Esophagus muscularis mucosa (tissue), 4 donors: ENCODE measurements around the gene CD300LF. TPM values are rescaled to one million over a fixed set of nuclear protein-coding genes. Genes with fewer than 3 reads are reported as not detected.

Experiments used
- DNase-seq: peaks from one replicate; pipeline ENCODE4 v3.0.0-alpha.2; 2017; ENCODE audit errors: extremely low spot score
- H3K27ac ChIP-seq, 4 donors: fragments of 200-600 bp; sonication (generic); replicated peaks in 1 of 4; 1 replicate in 3 of 4; 2 replicates in 1 of 4; pipeline ENCODE4 v1.5.1; 2016 to 2019; ENCODE audit warnings: mild to moderate bottlenecking in 1 of 4
- H3K27me3 ChIP-seq, 4 donors: fragments of 200-600 bp; sonication (generic); one replicate each; pipeline versions ENCODE4 v1.5.1 to v1.6.0; 2016 to 2019
- H3K36me3 ChIP-seq, 4 donors: fragments of 200-600 bp; sonication (generic); one replicate each; pipeline ENCODE4 v1.5.1; 2016 to 2019
- H3K4me1 ChIP-seq, 4 donors: fragments of 200-600 bp; sonication (generic); one replicate each; pipeline ENCODE4 v1.5.1; 2016 to 2019
- H3K4me3 ChIP-seq, 4 donors: fragments of 200-600 bp; sonication (generic); 1 replicate in 2 of 4; 2 replicates in 2 of 4; pipeline ENCODE4 v1.5.1; 2016 to 2019; ENCODE audit warnings: mild to moderate bottlenecking in 4 of 4, moderate library complexity in 1 of 4
- H3K9me3 ChIP-seq, 4 donors: fragments of 200-600 bp; sonication (generic); 1 replicate in 3 of 4; 2 replicates in 1 of 4; pipeline ENCODE4 v1.5.1; 2016 to 2019
- EP300 ChIP-seq: sonication (generic); formaldehyde crosslinking; IDR thresholded peaks from one replicate; pipeline ENCODE4 v1.6.1; 2017; ENCODE audit warnings: antibody characterized with exemption
- POLR2A ChIP-seq: fragments of 450-650 bp; IDR thresholded peaks from one replicate; pipeline ENCODE4 v1.6.1; 2017; ENCODE audit warnings: antibody characterized with exemption, moderate library complexity, mild to moderate bottlenecking, low read depth
- POLR2AphosphoS5 ChIP-seq, 2 donors: sonication (generic); formaldehyde crosslinking; IDR thresholded peaks; one replicate each; pipeline ENCODE4 v1.6.1; 2017; ENCODE audit warnings: antibody characterized with exemption in 2 of 2
- WGBS: methylation state at CpG from one replicate; pipeline ENCODE4 v1.1.5; 2018; 5-methylcytosine and 5-hydroxymethylcytosine counted together
- intact Hi-C: fragments of 100-400 bp; cut with DNase I; formaldehyde crosslinking; loops from one replicate; pipeline ENCODE4 v1.15.1; 2023
- total RNA-seq, 4 donors: library from RNA; depleted of rRNA; stranded (reverse); fragments of >200 nt; gene quantifications; one replicate each; pipeline versions ENCODE4 v1.1.0 to v1.2.1, GENCODE V29; 2016
- TF ChIP-seq, protein P1 (sequence below), 3 experiments: fragments of 200-600 bp in 2 of 3; fragments of 450-650 bp in 1 of 3; sonication (generic) in 2 of 3; IDR thresholded peaks; one replicate each; pipeline ENCODE4 v1.5.1; 2017 to 2019; ENCODE audit warnings: antibody characterized with exemption in 3 of 3, mild to moderate bottlenecking in 2 of 3, moderate library complexity in 1 of 3

Gene CD300LF
- total RNA-seq, 4 donors from 2014 or later: 0.26 to 0.99 (median 0.42) TPM; not detected in 1

DNA sequence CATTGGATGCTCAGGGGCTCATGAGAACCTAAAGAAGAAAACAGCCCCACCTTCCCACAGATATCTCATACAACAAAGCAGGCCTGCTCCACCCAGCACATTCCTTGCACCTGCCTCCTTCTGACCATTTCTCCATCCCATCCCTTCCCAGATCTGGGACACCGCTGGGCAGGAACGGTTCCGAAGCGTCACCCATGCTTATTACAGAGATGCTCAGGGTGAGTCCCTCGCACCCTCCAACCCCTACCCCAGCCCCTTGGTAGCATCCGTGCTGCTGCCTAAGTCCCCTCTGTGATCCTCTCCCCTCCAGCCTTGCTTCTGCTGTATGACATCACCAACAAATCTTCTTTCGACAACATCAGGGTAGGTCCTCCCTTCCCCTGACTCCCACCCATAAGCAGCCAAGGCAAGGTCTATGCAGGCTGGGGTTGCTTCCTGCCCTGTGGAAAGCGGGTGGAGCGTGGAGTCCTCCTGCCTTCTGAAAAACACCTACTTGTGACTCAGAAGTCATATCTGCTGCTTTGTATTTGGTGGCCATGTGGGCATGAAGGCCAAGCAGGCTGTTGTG, 30.3 kb upstream of the CD300LF start:
- peaks cover 0 to 82% (median 13%) of the 10 kb centered on the region in 4 donors for H3K27me3 ChIP-seq
- H3K9me3 ChIP-seq: no peaks in the 10 kb centered on the region
- no peaks in the 10 kb centered on the region for H3K36me3 ChIP-seq
- no peak for TF ChIP-seq EP300
- 86% methylated on average over 9 of the region's 9 CpGs for WGBS
- H3K27ac ChIP-seq: no peak overlapping the region
- DNase-seq: no peak
- peaks cover 28 to 51% (median 39%) of the 10 kb centered on the region in 4 donors for H3K4me1 ChIP-seq
- no peak overlapping the region for H3K4me3 ChIP-seq
- intact Hi-C loops: no loop called here

DNA sequence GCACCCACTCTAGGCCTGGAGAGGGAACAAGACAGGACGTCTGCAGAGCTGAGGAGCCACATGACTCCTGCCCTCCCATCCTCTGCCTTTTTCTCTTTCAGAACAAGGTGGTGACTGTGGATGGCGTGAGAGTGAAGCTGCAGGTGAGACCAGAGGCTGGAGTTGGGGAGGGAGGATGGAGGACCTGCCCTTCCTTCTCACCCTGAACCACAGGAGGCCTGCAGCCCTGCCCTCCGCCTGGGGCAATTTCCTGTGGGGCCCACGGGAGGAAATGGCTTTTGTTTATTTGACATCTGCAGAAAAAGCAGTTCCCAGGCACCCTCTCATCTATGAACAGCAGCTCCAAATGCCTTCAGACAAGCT, 29.4 kb upstream of the CD300LF start:
- TF ChIP-seq EP300 (no peak), POLR2A (no peak), POLR2AphosphoS5 (IDR thresholded peaks at IDR 0.05) (no peak)
- TF ChIP-seq, protein P1, sequence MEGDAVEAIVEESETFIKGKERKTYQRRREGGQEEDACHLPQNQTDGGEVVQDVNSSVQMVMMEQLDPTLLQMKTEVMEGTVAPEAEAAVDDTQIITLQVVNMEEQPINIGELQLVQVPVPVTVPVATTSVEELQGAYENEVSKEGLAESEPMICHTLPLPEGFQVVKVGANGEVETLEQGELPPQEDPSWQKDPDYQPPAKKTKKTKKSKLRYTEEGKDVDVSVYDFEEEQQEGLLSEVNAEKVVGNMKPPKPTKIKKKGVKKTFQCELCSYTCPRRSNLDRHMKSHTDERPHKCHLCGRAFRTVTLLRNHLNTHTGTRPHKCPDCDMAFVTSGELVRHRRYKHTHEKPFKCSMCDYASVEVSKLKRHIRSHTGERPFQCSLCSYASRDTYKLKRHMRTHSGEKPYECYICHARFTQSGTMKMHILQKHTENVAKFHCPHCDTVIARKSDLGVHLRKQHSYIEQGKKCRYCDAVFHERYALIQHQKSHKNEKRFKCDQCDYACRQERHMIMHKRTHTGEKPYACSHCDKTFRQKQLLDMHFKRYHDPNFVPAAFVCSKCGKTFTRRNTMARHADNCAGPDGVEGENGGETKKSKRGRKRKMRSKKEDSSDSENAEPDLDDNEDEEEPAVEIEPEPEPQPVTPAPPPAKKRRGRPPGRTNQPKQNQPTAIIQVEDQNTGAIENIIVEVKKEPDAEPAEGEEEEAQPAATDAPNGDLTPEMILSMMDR (IDR thresholded peaks at IDR 0.05): no peak
- H3K36me3 ChIP-seq: no peaks in the 10 kb centered on the region
- intact Hi-C loops: no loop called here
- no peak for DNase-seq
- 47% methylated on average over 3 of the region's 4 CpGs for WGBS
- peaks cover 0 to 86% (median 22%) of the 10 kb centered on the region in 4 donors for H3K27me3 ChIP-seq
- H3K4me3 ChIP-seq: no peak overlapping the region
- H3K27ac ChIP-seq: no peak overlapping the region
- no peaks in the 10 kb centered on the region for H3K9me3 ChIP-seq
- H3K4me1 ChIP-seq: peaks cover 25 to 51% (median 39%) of the 10 kb centered on the region in 4 donors

DNA sequence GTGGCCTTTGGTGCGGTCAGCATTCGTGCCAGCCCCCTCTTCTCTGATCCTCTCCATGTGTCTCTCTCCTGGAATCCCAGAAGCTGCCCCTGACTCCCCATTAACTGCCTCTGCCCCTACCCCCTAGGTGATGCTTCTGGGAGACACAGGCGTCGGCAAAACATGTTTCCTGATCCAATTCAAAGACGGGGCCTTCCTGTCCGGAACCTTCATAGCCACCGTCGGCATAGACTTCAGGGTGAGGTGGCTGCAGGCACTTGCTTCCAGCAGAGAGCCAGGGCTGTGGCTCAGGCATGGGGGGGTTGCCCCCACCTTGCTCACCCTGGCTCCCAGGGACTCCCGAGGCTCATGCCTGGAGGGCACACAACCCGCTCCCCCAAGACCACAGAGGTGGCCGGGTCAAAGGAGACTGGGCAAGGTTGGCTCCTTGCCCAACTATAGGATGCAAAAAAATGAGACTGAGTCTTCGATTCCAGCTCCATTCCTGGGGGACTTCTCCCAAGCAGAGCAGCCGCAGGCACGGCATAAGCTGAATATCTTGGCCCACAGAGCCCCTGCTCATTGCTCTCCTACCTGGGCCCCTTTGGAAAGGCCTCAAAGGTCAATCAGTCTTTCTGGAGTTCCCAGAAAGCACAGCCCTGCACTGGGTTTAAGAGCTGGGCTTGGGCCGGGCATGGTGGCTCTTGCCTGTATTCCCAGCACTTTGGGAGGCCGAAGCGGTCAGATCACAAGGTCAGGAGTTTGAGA, 28.1 kb upstream of the CD300LF start:
- Histone ChIP-seq H3K27me3 (peaks cover 0 to 98% (median 27%) of the 10 kb centered on the region in 4 donors), H3K4me1 (peaks cover 28 to 58% (median 43%) of the 10 kb centered on the region in 4 donors), H3K9me3 (no peaks in the 10 kb centered on the region), H3K27ac (no peak overlapping the region), H3K36me3 (no peaks in the 10 kb centered on the region), H3K4me3 (no peak overlapping the region)
- TF ChIP-seq EP300: no peak
- TF ChIP-seq, protein P1 (IDR thresholded peaks at IDR 0.05): no peak
- 76% methylated on average over 17 of the region's 17 CpGs for WGBS
- intact Hi-C loops: no loop called here
- DNase-seq: no peak

DNA sequence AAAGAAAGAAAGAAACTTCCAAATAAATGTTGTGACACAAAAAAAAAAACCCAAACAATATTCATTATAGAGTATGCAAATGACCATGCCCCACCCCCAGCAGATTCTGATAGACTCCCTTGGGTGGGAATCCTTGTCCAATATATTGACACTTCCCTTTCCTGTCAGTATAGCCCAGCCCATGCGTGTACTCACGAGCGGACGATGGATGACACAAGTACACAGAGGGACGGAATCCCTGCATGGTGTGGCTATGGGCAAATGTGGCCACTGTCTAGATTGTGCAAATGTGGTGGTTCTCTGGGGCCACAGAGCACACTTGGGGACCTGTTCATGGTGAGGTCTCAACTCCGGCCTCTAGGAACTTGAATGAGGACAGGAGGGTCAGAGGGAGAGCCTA, 27.4 kb upstream of the CD300LF start:
- no peak overlapping the region for H3K27ac ChIP-seq
- no peaks in the 10 kb centered on the region for H3K36me3 ChIP-seq
- no peak for TF ChIP-seq EP300
- no peak for TF ChIP-seq POLR2AphosphoS5 (IDR thresholded peaks at IDR 0.05)
- TF ChIP-seq POLR2A: no peak
- TF ChIP-seq, protein P1 (IDR thresholded peaks at IDR 0.05): no peak
- peaks cover 24 to 52% (median 41%) of the 10 kb centered on the region in 4 donors for H3K4me1 ChIP-seq
- intact Hi-C loops: no loop called here
- no peak overlapping the region for H3K4me3 ChIP-seq
- DNase-seq: no peak
- H3K9me3 ChIP-seq: no peaks in the 10 kb centered on the region
- 67% methylated on average over 6 of the region's 6 CpGs for WGBS
- peaks cover 0 to 98% (median 27%) of the 10 kb centered on the region in 4 donors for H3K27me3 ChIP-seq

DNA sequence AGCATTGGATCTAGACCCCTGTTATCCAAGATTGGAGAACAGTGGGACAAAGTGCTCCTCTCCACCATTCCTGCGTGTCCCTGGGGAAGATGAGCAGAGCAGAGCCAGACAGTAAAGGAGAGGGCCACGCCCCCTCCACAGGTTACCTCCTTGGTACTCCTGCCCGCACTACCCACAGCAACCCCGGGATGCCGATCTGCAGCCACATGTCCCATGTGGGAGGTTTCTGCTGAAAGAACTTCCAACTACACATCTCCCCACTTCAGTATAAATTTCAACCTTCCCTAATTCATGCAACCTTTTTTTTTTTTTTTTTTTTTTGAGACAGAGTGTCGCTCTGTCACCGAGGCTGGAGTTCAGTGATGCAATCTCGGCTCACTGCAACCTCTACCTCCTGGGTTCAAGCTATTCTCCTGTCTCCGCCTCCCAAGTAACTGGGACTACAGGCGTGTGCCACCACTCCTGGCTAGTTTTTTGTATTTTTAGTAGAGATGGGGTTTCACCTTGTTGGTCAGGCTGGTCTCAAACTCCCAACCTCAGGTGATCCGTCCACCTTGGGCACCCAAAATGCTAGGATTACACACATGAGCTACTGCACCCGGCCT, 26.6 kb upstream of the CD300LF start:
- H3K9me3 ChIP-seq: no peaks in the 10 kb centered on the region
- H3K4me3 ChIP-seq: no peak overlapping the region
- intact Hi-C loops: no loop called here
- TF ChIP-seq, protein P1 (IDR thresholded peaks at IDR 0.05): no peak
- H3K27me3 ChIP-seq: peaks cover 0 to 93% (median 27%) of the 10 kb centered on the region in 4 donors
- H3K4me1 ChIP-seq: peaks cover 18 to 43% (median 32%) of the 10 kb centered on the region in 4 donors
- no peak overlapping the region for H3K27ac ChIP-seq
- WGBS: 85% methylated on average over 12 of the region's 12 CpGs
- no peaks in the 10 kb centered on the region for H3K36me3 ChIP-seq
- no peak for DNase-seq
